ENCODE measurements around the gene ITFG1. TPM values are rescaled to one million over a fixed set of nuclear protein-coding genes. Genes with fewer than 3 reads are reported as not detected.

Gene ITFG1
- total and polyA plus RNA-seq, 2 of the 13 experiments (the other 11 are each of a cell fraction or from before 2014, with no cell fraction given) = 74.5 to 150 TPM

DNA sequence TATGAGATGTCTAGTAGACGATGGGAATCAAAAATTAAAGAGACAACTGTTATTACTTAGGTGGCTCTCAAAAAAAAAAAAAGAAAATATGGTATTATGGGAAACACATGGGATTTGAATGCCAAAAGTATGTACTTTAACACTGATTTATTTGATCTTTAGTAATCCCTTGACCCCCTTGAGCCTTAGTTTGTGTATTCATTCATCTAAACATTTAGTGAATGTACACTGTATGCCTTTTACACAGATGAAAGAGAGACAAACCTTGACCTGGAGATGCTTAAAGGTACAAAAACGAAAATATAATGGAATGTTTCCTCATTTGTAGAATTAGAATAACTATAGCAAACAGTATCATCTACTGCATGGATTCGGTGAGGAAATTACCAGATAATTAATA lies 278.5 kb downstream of the ITFG1 start (continued):
- no peak for TF ChIP-seq TCF12 (IDR thresholded peaks at IDR 0.05)
- TF ChIP-seq TCF12 (CRISPR knock-in tag; IDR thresholded peaks at IDR 0.05) = no peak
- no peak for TF ChIP-seq ZNF138 (CRISPR knock-in tag; IDR thresholded peaks at IDR 0.05; ENCODE audit: low read depth)
- TF ChIP-seq, protein P1, sequence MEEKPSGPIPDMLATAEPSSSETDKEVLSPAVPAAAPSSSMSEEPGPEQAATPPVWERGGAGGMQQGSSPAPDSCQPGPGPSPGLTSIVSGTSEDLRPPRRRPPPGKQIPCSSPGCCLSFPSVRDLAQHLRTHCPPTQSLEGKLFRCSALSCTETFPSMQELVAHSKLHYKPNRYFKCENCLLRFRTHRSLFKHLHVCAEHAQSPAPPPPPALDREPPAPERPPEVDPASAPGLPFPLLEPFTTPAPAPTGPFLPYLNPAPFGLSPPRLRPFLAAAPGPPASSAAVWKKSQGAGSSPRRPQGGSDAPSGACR (CRISPR knock-in tag; IDR thresholded peaks at IDR 0.05) = no peak
- TF ChIP-seq ZNF234 (CRISPR knock-in tag; conservative IDR thresholded peaks at IDR 0.05) = no peak
- no peak for TF ChIP-seq NCOR1 (IDR thresholded peaks at IDR 0.05; ENCODE audit: borderline replicate concordance, low read length)
- TF ChIP-seq, protein P2, sequence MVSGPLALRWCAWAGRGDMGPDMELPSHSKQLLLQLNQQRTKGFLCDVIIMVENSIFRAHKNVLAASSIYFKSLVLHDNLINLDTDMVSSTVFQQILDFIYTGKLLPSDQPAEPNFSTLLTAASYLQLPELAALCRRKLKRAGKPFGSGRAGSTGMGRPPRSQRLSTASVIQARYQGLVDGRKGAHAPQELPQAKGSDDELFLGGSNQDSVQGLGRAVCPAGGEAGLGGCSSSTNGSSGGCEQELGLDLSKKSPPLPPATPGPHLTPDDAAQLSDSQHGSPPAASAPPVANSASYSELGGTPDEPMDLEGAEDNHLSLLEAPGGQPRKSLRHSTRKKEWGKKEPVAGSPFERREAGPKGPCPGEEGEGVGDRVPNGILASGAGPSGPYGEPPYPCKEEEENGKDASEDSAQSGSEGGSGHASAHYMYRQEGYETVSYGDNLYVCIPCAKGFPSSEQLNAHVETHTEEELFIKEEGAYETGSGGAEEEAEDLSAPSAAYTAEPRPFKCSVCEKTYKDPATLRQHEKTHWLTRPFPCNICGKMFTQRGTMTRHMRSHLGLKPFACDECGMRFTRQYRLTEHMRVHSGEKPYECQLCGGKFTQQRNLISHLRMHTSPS (CRISPR knock-in tag; IDR thresholded peaks at IDR 0.05; ENCODE audit: low read depth) = no peak
- TF ChIP-seq, protein P3, sequence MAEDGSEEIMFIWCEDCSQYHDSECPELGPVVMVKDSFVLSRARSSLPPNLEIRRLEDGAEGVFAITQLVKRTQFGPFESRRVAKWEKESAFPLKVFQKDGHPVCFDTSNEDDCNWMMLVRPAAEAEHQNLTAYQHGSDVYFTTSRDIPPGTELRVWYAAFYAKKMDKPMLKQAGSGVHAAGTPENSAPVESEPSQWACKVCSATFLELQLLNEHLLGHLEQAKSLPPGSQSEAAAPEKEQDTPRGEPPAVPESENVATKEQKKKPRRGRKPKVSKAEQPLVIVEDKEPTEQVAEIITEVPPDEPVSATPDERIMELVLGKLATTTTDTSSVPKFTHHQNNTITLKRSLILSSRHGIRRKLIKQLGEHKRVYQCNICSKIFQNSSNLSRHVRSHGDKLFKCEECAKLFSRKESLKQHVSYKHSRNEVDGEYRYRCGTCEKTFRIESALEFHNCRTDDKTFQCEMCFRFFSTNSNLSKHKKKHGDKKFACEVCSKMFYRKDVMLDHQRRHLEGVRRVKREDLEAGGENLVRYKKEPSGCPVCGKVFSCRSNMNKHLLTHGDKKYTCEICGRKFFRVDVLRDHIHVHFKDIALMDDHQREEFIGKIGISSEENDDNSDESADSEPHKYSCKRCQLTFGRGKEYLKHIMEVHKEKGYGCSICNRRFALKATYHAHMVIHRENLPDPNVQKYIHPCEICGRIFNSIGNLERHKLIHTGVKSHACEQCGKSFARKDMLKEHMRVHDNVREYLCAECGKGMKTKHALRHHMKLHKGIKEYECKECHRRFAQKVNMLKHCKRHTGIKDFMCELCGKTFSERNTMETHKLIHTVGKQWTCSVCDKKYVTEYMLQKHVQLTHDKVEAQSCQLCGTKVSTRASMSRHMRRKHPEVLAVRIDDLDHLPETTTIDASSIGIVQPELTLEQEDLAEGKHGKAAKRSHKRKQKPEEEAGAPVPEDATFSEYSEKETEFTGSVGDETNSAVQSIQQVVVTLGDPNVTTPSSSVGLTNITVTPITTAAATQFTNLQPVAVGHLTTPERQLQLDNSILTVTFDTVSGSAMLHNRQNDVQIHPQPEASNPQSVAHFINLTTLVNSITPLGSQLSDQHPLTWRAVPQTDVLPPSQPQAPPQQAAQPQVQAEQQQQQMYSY (CRISPR knock-in tag; IDR thresholded peaks at IDR 0.05) = no peak
- TF ChIP-seq FOXP1 (IDR thresholded peaks at IDR 0.05) = no peak
- peak; percentile 27; the same call in 1 of the 2 replicates for TF ChIP-seq FOXP1 (CRISPR knock-in tag; IDR thresholded peaks at IDR 0.05)
- TF ChIP-seq, protein P4, sequence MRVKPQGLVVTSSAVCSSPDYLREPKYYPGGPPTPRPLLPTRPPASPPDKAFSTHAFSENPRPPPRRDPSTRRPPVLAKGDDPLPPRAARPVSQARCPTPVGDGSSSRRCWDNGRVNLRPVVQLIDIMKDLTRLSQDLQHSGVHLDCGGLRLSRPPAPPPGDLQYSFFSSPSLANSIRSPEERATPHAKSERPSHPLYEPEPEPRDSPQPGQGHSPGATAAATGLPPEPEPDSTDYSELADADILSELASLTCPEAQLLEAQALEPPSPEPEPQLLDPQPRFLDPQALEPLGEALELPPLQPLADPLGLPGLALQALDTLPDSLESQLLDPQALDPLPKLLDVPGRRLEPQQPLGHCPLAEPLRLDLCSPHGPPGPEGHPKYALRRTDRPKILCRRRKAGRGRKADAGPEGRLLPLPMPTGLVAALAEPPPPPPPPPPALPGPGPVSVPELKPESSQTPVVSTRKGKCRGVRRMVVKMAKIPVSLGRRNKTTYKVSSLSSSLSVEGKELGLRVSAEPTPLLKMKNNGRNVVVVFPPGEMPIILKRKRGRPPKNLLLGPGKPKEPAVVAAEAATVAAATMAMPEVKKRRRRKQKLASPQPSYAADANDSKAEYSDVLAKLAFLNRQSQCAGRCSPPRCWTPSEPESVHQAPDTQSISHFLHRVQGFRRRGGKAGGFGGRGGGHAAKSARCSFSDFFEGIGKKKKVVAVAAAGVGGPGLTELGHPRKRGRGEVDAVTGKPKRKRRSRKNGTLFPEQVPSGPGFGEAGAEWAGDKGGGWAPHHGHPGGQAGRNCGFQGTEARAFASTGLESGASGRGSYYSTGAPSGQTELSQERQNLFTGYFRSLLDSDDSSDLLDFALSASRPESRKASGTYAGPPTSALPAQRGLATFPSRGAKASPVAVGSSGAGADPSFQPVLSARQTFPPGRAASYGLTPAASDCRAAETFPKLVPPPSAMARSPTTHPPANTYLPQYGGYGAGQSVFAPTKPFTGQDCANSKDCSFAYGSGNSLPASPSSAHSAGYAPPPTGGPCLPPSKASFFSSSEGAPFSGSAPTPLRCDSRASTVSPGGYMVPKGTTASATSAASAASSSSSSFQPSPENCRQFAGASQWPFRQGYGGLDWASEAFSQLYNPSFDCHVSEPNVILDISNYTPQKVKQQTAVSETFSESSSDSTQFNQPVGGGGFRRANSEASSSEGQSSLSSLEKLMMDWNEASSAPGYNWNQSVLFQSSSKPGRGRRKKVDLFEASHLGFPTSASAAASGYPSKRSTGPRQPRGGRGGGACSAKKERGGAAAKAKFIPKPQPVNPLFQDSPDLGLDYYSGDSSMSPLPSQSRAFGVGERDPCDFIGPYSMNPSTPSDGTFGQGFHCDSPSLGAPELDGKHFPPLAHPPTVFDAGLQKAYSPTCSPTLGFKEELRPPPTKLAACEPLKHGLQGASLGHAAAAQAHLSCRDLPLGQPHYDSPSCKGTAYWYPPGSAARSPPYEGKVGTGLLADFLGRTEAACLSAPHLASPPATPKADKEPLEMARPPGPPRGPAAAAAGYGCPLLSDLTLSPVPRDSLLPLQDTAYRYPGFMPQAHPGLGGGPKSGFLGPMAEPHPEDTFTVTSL (CRISPR knock-in tag; IDR thresholded peaks at IDR 0.05; ENCODE audit: borderline replicate concordance) = no peak
- no peak for TF ChIP-seq ZNF605 (CRISPR knock-in tag; IDR thresholded peaks at IDR 0.05)
- no peak for TF ChIP-seq DPF2 (CRISPR knock-in tag; IDR thresholded peaks at IDR 0.05; ENCODE audit: borderline replicate concordance, low read depth)
- TF ChIP-seq ZNF251 (CRISPR knock-in tag; IDR thresholded peaks at IDR 0.05) = no peak
- TF ChIP-seq CHD2 (IDR thresholded peaks at IDR 0.05; ENCODE audit: low read depth, low read length) = no peak
- no peak for TF ChIP-seq BCL3 (CRISPR knock-in tag; IDR thresholded peaks at IDR 0.05)

Data from HepG2 (cell line).